GM19099 (cell line): ENCODE measurements around the gene TMA7.

Experiments
- POLR2A ChIP-seq: IDR thresholded peaks from 3 replicates; pipeline ENCODE4 v1.6.1; 2011; ENCODE audit warnings: low read depth; ENCODE audit not compliant: insufficient read length; ENCODE audit errors: extremely low read depth

TMA7 gene

GRCh38 chr3:48416091-48416505 is 24.0 kb upstream of the TMA7 start:
- no peak for TF ChIP-seq POLR2A

- TF ChIP-seq POLR2A, result no peak
Measured at GRCh38 chr3:48416546-48416945, 23.5 kb upstream of the TMA7 start.

GRCh38 chr3:48417529-48418108 is 22.4 kb upstream of the TMA7 start:
- TF ChIP-seq POLR2A, result no peak

- no peak for TF ChIP-seq POLR2A
Measured at GRCh38 chr3:48418140-48418539, 21.9 kb upstream of the TMA7 start.

GRCh38 chr3:48418651-48419050 is 21.4 kb upstream of the TMA7 start:
- TF ChIP-seq POLR2A, result no peak

GRCh38 chr3:48419149-48419548 is 20.9 kb upstream of the TMA7 start:
- no peak for TF ChIP-seq POLR2A

GRCh38 chr3:48419597-48419996 is 20.5 kb upstream of the TMA7 start:
- TF ChIP-seq POLR2A, result no peak

GRCh38 chr3:48420561-48420960 is 19.5 kb upstream of the TMA7 start:
- no peak for TF ChIP-seq POLR2A

GRCh38 chr3:48422272-48422671 is 17.8 kb upstream of the TMA7 start:
- no peak for TF ChIP-seq POLR2A

- no peak for TF ChIP-seq POLR2A
Measured at GRCh38 chr3:48422681-48423080, 17.4 kb upstream of the TMA7 start.

GRCh38 chr3:48423241-48423882 is 16.7 kb upstream of the TMA7 start:
- no peak for TF ChIP-seq POLR2A

GRCh38 chr3:48423883-48424695 is 16.0 kb upstream of the TMA7 start:
- TF ChIP-seq POLR2A, result no peak

GRCh38 chr3:48425281-48425812 is 14.7 kb upstream of the TMA7 start:
- no peak for TF ChIP-seq POLR2A

- no peak for TF ChIP-seq POLR2A
Measured at GRCh38 chr3:48426401-48426909, 13.6 kb upstream of the TMA7 start.

- TF ChIP-seq POLR2A, result no peak
Measured at GRCh38 chr3:48426944-48427629, 13.0 kb upstream of the TMA7 start.
